Fibroblast of gingiva (primary cell): ENCODE measurements around the gene ADIPOR1.
"Not testable (repeated sequence)": the region's sequence is repeated elsewhere in the genome, so short reads cannot be mapped to it uniquely, and the experiment has no call there.

ENCODE experiments used
- DNase-seq: peaks from one replicate; pipeline ENCODE4 v3.0.0-alpha.2; 2011; ENCODE audit warnings: low read depth

The ADIPOR1 gene

DNA sequence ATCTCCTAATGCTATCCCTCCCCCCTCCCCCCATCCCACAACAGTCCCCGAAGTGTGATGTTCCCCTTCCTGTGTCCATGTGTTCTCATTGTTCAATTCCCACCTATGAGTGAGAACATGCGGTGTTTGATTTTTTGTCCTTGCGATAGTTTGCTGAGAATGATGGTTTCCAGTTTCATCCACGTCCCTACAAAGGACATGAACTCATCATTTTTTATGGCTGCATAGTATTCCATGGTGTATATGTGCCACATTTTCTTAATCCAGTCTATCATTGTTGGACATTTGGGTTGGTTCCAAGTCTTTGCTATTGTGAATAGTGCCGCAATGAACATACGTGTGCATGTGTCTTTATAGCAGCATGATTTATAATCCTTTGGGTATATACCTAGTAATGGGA is 21.7 kb downstream of the ADIPOR1 start:
- not testable (repeated sequence) for DNase-seq

DNA sequence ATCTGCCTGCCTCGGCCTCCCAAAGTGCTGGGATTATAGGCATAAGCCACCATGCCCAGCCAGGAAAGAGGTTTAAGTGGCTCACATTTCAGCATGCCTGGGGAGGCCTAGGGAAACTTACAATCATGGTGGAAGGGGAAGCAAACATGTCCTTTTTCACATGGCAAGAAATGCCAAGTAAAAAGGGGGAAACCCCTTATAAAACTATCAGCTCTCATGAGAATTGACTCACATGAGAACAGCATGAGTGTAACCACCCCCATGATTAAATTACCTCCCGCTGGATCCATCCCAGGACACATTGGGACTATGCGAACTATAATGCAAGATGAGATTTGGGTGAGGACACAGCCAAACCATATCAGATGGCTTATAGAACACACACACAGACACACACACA is 22.3 kb downstream of the ADIPOR1 start:
- DNase-seq: no peak

DNA sequence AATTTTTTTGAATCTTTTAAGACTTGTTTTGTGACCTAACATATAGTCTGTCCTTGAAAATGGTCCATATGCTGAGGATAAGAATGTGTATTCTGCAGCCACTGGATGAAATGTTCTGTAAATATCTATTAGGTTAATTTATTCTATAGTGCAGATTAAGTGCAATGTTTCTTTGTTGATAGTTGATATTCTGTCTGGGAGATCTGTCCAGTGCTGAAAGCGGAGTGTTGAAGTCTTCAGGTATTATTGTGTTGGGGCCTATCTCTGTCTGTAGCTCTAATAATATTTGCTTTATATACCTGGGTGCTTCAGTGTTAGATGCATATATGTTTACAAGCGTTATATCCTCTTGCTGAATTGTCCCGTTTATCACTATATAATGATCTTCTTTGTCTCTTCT is 23.4 kb downstream of the ADIPOR1 start:
- no peak for DNase-seq

DNA sequence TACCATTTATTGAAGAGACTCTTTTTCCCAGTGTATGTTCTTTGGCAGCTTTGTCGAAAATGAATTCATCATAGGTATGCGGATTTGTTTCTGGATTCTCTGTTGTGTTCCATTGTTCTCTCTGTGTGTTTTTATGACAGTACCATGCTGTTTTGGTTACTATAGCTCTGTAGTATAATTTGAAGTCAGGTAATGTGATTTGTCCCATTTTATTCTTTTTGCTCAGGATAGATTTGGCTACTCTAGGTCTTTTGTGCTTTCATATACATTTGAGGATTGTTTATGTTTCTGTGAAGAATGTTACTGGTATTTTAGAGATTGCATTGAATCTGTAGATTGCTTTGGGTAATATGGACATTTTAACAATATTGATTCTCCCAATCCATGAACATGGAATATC is 25.6 kb downstream of the ADIPOR1 start:
- DNase-seq: no peak

DNA sequence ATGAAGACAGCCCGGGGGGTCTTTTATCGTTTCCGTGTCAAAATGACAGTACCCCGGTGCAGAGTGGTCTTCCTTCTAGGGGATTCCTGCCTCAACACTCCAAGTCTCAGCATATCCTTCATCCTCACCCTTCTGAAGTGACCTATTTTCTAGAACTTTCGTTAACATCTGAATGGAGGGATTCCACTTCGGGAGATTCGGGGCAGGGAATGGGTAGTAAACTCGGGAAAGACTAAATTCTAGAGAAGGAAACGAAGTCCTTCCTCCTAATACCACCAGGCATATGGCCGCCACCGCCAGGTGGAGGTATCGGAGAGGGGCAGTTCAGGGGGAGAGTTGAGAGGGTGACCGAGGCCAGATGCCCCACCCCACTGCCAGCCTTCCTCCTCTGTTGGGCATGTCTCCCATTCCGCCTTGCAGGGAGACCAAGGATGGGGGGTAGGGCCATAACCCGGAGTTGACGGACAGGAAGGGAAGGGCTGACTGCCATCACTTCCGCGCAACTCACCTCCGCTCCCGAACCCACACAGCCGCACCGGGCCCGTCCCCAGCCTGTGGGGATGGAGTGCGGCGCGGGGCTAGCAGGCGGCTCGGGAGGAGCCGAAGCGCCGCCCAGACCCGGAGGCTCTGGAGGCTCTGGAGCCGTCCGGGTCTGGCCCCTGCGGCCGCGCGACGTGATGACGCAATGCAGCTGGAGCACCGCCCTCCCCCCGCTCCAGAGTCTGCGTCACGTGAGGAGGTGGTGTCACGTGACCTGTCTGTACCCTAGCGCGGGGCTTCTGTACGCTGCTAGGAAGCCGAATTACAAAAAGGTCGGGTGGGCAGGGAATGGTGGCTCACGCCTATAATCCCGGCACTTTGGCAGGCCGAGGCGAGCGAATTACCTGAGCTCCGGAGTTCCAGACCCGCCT is 31.3 kb downstream of the ADIPOR1 start, which contains the start of gene KLHL12:
Gene KLHL12, minus strand, starts transcription at position 654 of the 911 bp plus-strand sequence. CDS start 2,072 bp downstream, outside the sequence.
- DNase-seq: peak; percentile 96

GRCh38 chr1:202923533-202923932 is 34.6 kb downstream of the ADIPOR1 start:
- no peak for DNase-seq

- DNase-seq: no peak
Measured at GRCh38 chr1:202919615-202920014, 38.5 kb downstream of the ADIPOR1 start.

DNA sequence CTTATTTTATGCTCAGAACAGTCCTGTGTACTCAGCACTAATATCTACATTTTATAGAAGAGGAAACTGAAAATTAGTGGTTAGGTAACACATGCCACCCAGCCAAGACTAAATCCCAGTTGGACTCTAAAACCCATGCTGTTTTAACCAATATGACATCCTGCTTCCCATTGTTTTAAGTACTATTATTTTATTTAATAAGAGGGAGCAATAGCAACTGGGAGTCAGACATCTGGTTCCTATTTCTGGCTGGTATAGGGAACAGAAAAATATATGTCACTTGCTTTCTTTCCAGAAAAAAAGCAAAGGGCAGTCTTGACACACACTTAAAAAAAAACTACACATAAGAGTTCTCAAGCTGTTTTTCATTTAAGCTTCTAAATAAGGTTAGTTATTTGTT is 43.0 kb downstream of the ADIPOR1 start:
- DNase-seq: peak; percentile 45

GRCh38 chr1:202912476-202912875 is 45.6 kb downstream of the ADIPOR1 start:
- DNase-seq: not testable (repeated sequence)

DNA sequence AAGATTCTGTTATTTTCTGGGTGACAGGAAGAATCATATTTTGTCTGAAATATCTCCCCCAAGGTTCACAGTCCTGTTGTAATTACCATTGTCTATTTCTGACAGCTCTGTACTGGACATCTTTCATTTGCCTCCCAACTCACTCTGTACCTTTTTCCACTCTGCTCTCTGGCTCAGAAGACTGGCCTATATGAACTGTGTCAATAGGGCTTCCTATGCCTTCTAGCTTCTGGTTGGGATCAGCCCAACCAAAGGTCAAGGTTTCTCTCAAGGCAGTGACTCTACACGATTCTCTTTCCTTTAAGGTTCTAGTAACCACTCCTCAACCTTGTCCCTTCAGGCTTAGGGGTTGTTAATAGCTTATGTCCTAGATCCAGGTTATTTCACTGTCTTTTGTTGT is 48.6 kb downstream of the ADIPOR1 start:
- DNase-seq: no peak

GRCh38 chr1:202908998-202909397 is 49.1 kb downstream of the ADIPOR1 start:
- DNase-seq: no peak

DNA sequence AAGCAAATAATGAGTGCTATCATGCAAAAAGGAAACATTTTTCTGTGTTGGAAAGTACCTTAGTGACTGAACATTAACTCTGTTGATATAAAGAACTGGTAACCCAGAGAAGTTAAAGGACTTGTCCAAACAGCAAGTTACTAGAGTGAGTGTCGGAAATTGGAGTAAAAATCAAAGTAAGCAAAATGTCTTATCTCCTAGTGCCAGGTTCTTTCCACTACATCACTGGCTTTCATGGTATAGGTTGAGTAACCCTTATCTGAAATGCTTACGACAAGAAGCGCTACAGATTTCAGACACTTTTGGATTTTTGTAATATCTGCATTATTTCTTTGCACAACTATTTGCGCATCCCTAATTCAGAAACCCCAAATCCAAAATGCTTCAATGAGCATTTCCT is 52.8 kb downstream of the ADIPOR1 start:
- no peak for DNase-seq

DNA sequence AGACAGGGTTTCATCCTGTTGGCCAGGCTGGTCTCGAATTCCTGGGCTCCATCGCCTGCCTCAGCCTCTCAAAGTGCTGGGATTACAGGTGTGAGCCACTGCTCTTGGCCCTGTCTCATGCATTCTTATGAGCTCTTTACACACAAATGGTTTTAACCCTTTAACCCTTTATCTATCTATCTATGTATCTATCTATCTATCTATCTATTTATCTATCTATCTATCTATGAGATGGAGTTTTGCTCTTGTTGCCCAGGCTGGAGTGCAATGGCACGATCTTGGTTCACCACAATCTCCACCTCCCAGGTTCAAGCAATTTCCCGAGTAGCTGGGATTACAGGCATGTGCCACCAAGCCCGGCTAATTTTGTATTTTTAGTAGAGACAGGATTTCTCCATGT is 54.3 kb downstream of the ADIPOR1 start:
- not testable (repeated sequence) for DNase-seq

- no peak for DNase-seq
Measured at GRCh38 chr1:202901555-202901954, 56.6 kb downstream of the ADIPOR1 start.

DNA sequence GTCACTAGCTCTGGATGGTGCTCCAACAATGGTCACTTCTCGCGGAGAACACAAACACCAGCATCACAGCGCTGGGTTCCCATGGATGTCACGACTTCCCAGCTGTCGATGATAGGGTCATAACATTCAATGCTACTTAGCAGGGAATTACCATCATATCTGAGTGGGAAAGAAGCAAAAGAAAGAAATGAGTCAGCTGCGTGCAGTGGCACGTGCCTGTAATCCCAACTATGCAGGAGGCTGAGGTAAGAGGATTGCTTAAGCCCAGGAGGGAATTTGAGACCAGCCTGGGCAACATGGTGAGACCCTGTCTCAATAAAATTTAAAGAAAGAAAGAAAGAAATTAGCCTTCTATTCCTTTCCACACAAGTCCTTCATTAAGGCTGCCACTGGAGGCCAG is 65.6 kb downstream of the ADIPOR1 start:
- no peak for DNase-seq
